Activated CD4-positive, alpha-beta T cell treated with anti-CD3 and anti-CD28 coated beads for 24 hours (primary cell): ENCODE data around the gene FIGN.

Experiments
- DNase-seq, 2 donors: peaks; one replicate each; pipeline ENCODE4 v3.0.0-alpha.2; 2020; ENCODE audit warnings: low read depth in 2 of 2

Gene FIGN

GRCh38 chr2:163664610-163665009 is 71.2 kb downstream of the FIGN start:
- DNase-seq, result no peak

GRCh38 chr2:163662141-163662780 is 73.5 kb downstream of the FIGN start:
- no peak for DNase-seq

- no peak for DNase-seq
Observed at GRCh38 chr2:163659224-163659623, 76.6 kb downstream of the FIGN start.

- DNase-seq, result no peak
Observed at GRCh38 chr2:163658556-163658955, 77.3 kb downstream of the FIGN start.

- no peak for DNase-seq
Observed at GRCh38 chr2:163657281-163657656, 78.5 kb downstream of the FIGN start.

DNA sequence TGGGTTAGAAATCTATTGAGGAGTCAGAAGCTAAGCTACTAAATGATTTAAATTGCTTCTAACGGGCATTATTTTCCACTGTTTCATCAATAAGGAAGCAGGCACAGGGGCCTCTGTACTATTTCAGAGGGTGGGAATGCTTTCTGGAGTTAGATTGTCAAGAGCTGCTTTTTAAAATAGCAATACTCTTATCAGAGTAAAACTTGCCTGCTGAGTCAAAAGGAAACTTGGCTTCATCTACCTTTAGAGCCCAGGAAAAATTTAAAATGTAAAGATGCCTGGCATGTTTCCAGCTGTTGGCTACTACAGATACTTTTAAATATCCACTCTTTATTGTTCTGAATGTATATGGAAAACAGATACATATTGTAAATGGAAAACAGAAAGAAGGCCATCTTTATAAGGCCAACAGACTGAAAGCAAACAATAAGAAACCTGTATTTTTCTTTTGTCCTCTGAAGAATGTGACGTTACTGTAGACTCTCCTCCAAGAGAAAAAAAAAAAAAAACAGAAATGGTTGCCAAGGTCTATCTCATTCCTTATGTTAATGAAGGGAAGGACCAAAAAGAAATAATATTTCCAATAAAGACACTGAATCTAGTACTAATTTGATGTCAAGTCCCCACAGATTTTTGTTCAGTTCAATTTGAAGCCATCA is 79.1 kb downstream of the FIGN start:
- no peak for DNase-seq

GRCh38 chr2:163655667-163656066 is 80.1 kb downstream of the FIGN start:
- no peak for DNase-seq

DNA sequence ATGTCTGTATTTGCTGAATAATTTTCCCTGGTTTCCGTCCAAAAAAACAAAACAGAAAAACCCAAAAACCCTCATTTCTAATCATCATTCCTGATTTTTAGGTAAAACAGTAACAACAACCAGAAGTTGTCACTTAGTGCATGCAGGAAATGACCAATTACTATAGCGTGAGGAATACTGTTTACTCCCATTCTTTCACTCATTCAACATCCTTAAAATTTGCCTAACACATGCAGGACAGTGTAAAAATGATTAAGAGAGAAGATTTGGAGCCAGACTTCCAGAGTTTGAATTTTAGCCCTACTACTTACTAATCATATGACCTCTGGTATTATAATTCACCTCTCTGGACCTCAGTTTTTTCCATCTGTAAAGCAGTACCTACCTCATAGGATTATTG is 83.1 kb downstream of the FIGN start:
- DNase-seq, result no peak

- DNase-seq, result no peak
Observed at GRCh38 chr2:163649080-163649479, 86.7 kb downstream of the FIGN start.

- no peak for DNase-seq
Observed at GRCh38 chr2:163647300-163647699, 88.5 kb downstream of the FIGN start.

DNA sequence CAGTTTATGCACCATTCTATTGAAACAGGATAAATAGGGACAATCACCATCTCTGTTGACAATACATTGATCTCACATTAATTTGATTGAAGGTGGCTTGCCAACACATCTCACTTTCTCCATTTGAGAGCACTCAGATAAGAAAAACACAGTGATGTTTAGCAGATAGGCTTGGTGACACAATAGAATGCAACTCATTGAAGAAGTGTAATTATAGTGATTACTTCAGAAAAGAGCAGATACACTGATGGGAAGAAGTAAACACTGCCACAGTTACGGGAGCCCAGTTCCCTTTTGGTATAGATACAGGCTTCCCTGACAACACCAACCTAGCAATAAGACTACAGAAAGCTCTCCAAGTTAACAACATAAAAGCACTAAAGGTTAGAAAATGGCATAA is 89.1 kb downstream of the FIGN start:
- DNase-seq, result no peak

DNA sequence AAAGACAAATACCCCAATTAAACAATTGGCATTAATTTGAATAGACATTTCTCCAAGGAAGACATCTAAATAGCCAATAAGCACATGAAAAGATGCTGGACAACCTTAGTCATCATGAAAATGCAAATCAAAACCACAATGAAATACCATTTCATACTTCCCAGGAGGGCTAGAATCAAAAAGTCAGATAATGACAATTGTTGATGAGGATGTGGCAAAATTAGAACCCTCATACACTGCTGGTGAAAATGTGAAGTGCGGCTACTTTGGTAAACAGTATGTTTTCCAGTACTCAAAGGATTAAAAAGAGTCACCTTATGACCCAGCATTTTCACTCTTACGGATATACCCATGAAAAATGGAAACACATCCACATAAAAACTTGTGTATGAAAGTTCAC is 91.6 kb downstream of the FIGN start:
- DNase-seq, result no peak

- no peak for DNase-seq
Observed at GRCh38 chr2:163641986-163642385, 93.8 kb downstream of the FIGN start.

GRCh38 chr2:163640542-163641193 is 95.1 kb downstream of the FIGN start:
- no peak for DNase-seq

DNA sequence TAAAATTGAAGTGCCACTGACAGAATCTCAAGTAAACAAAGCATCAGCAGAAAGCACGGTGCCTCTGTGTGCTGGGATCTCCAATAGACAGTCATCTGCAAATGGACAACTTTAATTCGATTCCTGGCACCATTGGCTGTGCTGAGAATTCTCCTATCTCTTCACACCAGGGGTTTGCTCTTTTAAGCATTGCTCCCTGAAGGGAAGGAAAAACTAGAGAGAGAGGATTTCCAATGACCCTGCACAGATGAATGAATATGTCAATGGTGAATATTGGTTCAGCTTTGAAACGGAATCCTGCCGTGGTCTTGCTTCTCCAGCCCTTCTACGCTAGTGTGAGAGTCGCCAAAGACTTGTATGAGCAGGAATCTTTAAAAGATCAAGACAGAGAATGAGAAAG is 97.9 kb downstream of the FIGN start:
- DNase-seq, result no peak

GRCh38 chr2:163633291-163633690 is 102.5 kb downstream of the FIGN start:
- no peak for DNase-seq

GRCh38 chr2:163630836-163631235 is 105.0 kb downstream of the FIGN start:
- DNase-seq, result no peak

DNA sequence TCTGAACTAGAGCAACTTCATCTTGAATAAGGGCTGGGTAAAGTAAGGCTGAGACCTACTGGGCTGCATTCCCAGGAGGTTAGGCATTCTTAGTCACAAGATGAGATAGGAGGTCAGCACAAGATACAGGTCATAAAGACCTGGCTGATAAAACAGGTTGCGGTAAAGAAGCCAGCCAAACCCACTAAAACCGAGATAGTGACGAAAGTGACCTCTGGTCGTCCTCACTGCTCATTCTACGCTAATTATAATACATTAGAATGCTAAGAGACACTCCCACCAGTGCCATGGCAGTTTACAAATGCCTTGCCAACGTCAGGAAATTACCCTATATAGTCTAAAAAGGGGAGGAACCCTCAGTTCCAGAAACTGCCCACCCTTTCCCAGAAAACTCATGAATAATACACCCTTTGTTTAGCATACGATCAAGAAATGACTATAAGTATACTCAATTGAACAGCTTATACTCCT is 109.1 kb downstream of the FIGN start:
- no peak for DNase-seq

DNA sequence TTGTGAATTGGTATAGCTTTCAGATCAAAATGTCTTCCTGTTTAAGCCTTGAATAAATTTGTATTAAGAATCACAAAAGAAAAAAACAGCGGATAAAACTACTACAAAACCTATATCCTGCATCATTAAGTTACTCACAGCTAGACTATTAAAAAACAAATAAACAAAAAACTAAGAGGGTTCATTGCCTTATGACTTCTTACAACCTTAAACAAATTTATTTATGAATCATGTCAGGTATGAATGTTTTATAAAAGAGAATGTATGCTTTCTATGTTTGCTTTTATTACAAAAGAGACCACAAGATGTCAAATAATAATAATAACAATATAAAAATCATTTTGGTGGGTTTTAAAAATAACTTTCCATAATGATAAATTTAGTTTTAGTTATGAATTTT is 109.6 kb downstream of the FIGN start:
- DNase-seq, result no peak

DNA sequence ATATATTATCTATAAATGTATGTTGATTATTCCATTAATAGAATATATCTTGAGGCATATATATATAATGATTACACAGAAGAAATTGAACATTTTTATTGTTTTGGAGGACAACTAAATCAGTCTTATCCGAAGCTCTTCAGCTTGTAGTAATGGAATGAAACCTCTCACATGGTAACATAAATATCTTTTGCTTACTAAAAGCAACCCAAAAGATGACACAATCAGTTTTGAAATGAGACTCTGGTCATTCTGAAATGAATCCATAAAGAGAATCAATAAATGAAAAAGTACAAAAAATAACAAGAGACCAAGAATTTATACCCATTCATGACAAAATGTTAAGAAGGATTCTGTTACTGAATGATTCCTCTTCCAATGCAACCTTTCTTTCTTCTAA is 110.2 kb downstream of the FIGN start:
- no peak for DNase-seq

- DNase-seq, result no peak
Observed at GRCh38 chr2:163621445-163622004, 114.3 kb downstream of the FIGN start.

- no peak for DNase-seq
Observed at GRCh38 chr2:163617517-163617916, 118.3 kb downstream of the FIGN start.

GRCh38 chr2:163613266-163613731 is 122.5 kb downstream of the FIGN start:
- DNase-seq, result no peak
